HepG2 (cell line): ENCODE data around the gene TSPAN5. TPM values are rescaled to one million over a fixed set of nuclear protein-coding genes. Genes with fewer than 3 reads are reported as not detected.

Source experiments
- ATAC-seq: fragments of 200-7000 bp; cut with Tn5 transposase; 3 replicates; pipeline ENCODE4 v1.9.1; 2020; ENCODE audit warnings: mild to moderate bottlenecking, moderate library complexity
- BruUV-seq: library from RNA; stranded (reverse); fragments of 400-500 nt; replicated peaks from 2 replicates; lab custom pipeline; 2021; lab: Mats Ljungman, UMichigan
- CTCF ChIA-PET: fragments of 300-600 bp; formaldehyde crosslinking; extraction: SDS; loops from one replicate; lab custom pipeline; 2021; ENCODE audit warnings: low total read pairs, inconsistent platforms, low intra/inter-chr PET ratio; lab: Yijun Ruan, JAX
- POLR2A ChIA-PET: fragments of 350-600 bp; sonication (Branson Sonifier 250); formaldehyde crosslinking; loops from one replicate; lab custom pipeline; 2020; ENCODE audit warnings: antibody characterized with exemption, inconsistent platforms; lab: Yijun Ruan, JAX
- DNase-seq: peaks from one replicate; pipeline ENCODE4 v3.0.0-alpha.2; 2015; ENCODE audit warnings: low spot score
- FAIRE-seq: peaks from 3 replicates; lab custom pipeline; 2011; peaks lifted over from hg19 to GRCh38; lab: Jason Lieb, UNC
- H2AFZ ChIP-seq: one replicate; pipeline ENCODE4 v1.6.1; 2011; ENCODE audit warnings: low read length, inconsistent platforms
- H3K27ac ChIP-seq: fragments of 300-600 bp; 3 replicates; pipeline ENCODE4 v1.8.0; 2011; ENCODE audit warnings: mixed run types, mild to moderate bottlenecking, mixed read lengths, low read length, inconsistent platforms; ENCODE audit not compliant: insufficient read depth; ENCODE audit errors: extremely low read length
- H3K27me3 ChIP-seq, 2 experiments: fragments of 200-600 bp in 1 of 2; 2 replicates in 1 of 2; 3 replicates in 1 of 2; pipeline versions ENCODE4 v1.6.0 to v1.8.0; 2011; ENCODE audit warnings: low read length in 2 of 2, mild to moderate bottlenecking in 2 of 2, moderate library complexity in 2 of 2, inconsistent platforms in 1 of 2; ENCODE audit not compliant: insufficient read depth in 2 of 2, control insufficient read depth in 1 of 2
- H3K36me3 ChIP-seq, 2 experiments: fragments of 200-600 bp in 1 of 2; replicated peaks in 1 of 2; 2 replicates in 1 of 2; 3 replicates in 1 of 2; pipeline versions ENCODE4 v1.5.1 to v1.8.0; 2011; ENCODE audit warnings: low read length in 2 of 2, inconsistent platforms in 1 of 2; ENCODE audit not compliant: insufficient read depth in 2 of 2, control insufficient read depth in 1 of 2
- H3K4me1 ChIP-seq: 2 replicates; pipeline ENCODE4 v1.5.1; 2012; ENCODE audit warnings: low read length, inconsistent platforms; ENCODE audit not compliant: insufficient read depth
- H3K4me2 ChIP-seq: 2 replicates; pipeline ENCODE4 v1.6.0; 2011; ENCODE audit warnings: low read depth, low read length, inconsistent platforms
- H3K4me3 ChIP-seq, 3 experiments: fragments of 200-600 bp in 1 of 3; sonication (generic), shearing (Covaris generic) in 1 of 3; replicated peaks in 1 of 3; 2 replicates each; pipeline ENCODE4 v1.5.1; 2011 to 2016; ENCODE audit warnings: low read length in 3 of 3, inconsistent platforms in 2 of 3, low read depth in 2 of 3, mild to moderate bottlenecking in 2 of 3, control low read depth in 1 of 3, mixed read lengths in 1 of 3; ENCODE audit not compliant: insufficient read depth in 1 of 3
- H3K79me2 ChIP-seq: one replicate; pipeline ENCODE4 v1.6.1; 2011; ENCODE audit warnings: low read length, inconsistent platforms; ENCODE audit not compliant: insufficient read depth
- H3K9ac ChIP-seq: 2 replicates; pipeline ENCODE4 v1.6.0; 2011; ENCODE audit warnings: mild to moderate bottlenecking, low read depth, low read length, inconsistent platforms; ENCODE audit not compliant: insufficient read depth
- H3K9me3 ChIP-seq: 2 replicates; pipeline ENCODE4 v1.5.1; 2012; ENCODE audit warnings: mild to moderate bottlenecking, low read length
- H4K20me1 ChIP-seq: 2 replicates; pipeline ENCODE4 v1.6.0; 2011; ENCODE audit warnings: inconsistent platforms, mild to moderate bottlenecking, low read length, moderate library complexity; ENCODE audit not compliant: insufficient read depth
- EEA1 ChIP-seq: sonication (generic); formaldehyde crosslinking; IDR thresholded peaks from 2 replicates; pipeline ENCODE4 v1.5.1; 2020; ENCODE audit warnings: mild to moderate bottlenecking, missing genetic modification reagents, borderline replicate concordance
- NCOA5 ChIP-seq: sonication (generic); formaldehyde crosslinking; IDR thresholded peaks from 2 replicates; pipeline ENCODE4 v1.4.0; 2020; ENCODE audit warnings: missing genetic modification reagents
- NR1H2 ChIP-seq: sonication (generic); formaldehyde crosslinking; IDR thresholded peaks from 2 replicates; pipeline ENCODE4 v1.8.1; 2022; ENCODE audit warnings: low read depth, missing genetic modification reagents, borderline replicate concordance
- TFAP4 ChIP-seq: sonication (generic); IDR thresholded peaks from 2 replicates; pipeline ENCODE4 v1.6.1; 2016; ENCODE audit warnings: low read depth, borderline replicate concordance
- ZBTB25 ChIP-seq: IDR thresholded peaks from 2 replicates; pipeline ENCODE4 v1.6.1; 2018; ENCODE audit warnings: missing genetic modification reagents
- ZBTB39 ChIP-seq: sonication (generic); formaldehyde crosslinking; IDR thresholded peaks from 2 replicates; pipeline ENCODE4 v1.5.0; 2020; ENCODE audit warnings: missing genetic modification reagents
- ZNF430 ChIP-seq: sonication (generic); formaldehyde crosslinking; IDR thresholded peaks from 2 replicates; pipeline ENCODE4 v1.9.0; 2021; ENCODE audit warnings: mild to moderate bottlenecking, missing genetic modification reagents
- ZNF737 ChIP-seq: sonication (generic); formaldehyde crosslinking; IDR thresholded peaks from 2 replicates; pipeline ENCODE4 v1.5.0; 2020; ENCODE audit warnings: missing genetic modification reagents, mild to moderate bottlenecking, borderline replicate concordance
- WGBS: methylation state at CpG from one replicate; pipeline ENCODE4 v1.1.6; 2017; ENCODE audit warnings: low lambda C conversion rate; 5-methylcytosine and 5-hydroxymethylcytosine counted together
- in situ Hi-C: cut with HindIII; loops from 2 replicates; pipeline ENCODE4 v1.10.0; 2017; ENCODE audit warnings: low pct_unique_long_range_greater_than_20kb; ENCODE audit not compliant: extremely low pct_ligation_motif_present
- intact Hi-C: fragments of 100-400 bp; cut with micrococcal nuclease; formaldehyde crosslinking; loops from one replicate; pipeline ENCODE4 v1.10.0; 2022; ENCODE audit not compliant: unreplicated experiment
- polyA plus RNA-seq, 8 experiments: library from polyadenylated mRNA; depleted of rRNA in 3 of 8; stranded (reverse) in 7 of 8; unstranded in 1 of 8; fragments of >200 nt; fragmentation: Illumina TruSeq in 4 of 8; extraction: Trizol in 4 of 8; gene quantifications; 2 replicates each; pipeline versions ENCODE4 v1.2.1 to v1.2.3, GENCODE V29; 2011 to 2016; ENCODE audit warnings: low read depth in 4 of 8, missing spikeins in 1 of 8, mixed read lengths in 1 of 8; ENCODE audit not compliant: insufficient read depth in 1 of 8
- total RNA-seq, 5 experiments: library from RNA; depleted of rRNA; stranded (reverse); fragments of >200 nt; fragmentation: Illumina TruSeq; extraction: Trizol; gene quantifications; 2 replicates each; pipeline ENCODE4 v1.2.3, GENCODE V29; 2016; ENCODE audit warnings: low read depth in 1 of 5
- TF ChIP-seq, protein P1 (sequence below): sonication (generic); formaldehyde crosslinking; IDR thresholded peaks from 2 replicates; pipeline ENCODE4 v1.8.0; 2023; ENCODE audit warnings: mild to moderate bottlenecking, missing genetic modification reagents
- TF ChIP-seq, protein P2 (sequence below): sonication (generic); formaldehyde crosslinking; IDR thresholded peaks from 2 replicates; pipeline ENCODE4 v1.4.0; 2020; ENCODE audit warnings: mild to moderate bottlenecking, missing genetic modification reagents
- TF ChIP-seq, protein P3 (sequence below): sonication (generic); formaldehyde crosslinking; IDR thresholded peaks from 2 replicates; pipeline ENCODE4 v1.4.0; 2020; ENCODE audit warnings: missing genetic modification reagents, low read depth, mild to moderate bottlenecking, borderline replicate concordance
- TF ChIP-seq, protein P4 (sequence below): conservative IDR thresholded peaks from 2 replicates; pipeline ENCODE4 v1.6.1; 2018; ENCODE audit warnings: missing genetic modification reagents
- TF ChIP-seq, protein P5 (sequence below): IDR thresholded peaks from 2 replicates; pipeline ENCODE4 v1.6.1; 2016

The TSPAN5 gene
- total and polyA plus RNA-seq, 2 of the 13 experiments (the other 11 are each of a cell fraction or from before 2014, with no cell fraction given), result 0.20 to 0.53 TPM

DNA sequence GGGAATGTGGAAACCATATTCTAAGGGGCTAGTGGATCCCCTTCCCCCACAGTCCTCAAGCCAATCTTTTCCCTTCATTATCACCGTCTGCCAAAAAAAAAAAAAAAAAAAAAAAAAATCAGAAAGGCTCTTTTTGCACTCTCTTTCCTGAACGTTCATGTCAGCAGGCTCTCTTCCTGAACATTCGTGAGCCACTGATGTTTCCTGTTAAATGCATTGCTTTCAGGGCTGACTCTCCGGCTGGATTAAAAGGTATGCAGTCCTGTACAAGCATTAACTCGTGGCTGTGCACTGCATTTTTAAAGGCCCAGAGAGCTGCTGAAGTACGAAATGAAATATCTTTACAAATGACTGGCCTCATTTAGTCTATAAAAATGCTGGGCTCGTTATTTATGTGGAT lies 34.0 kb upstream of the TSPAN5 start (continued):
- no peak for TF ChIP-seq NR1H2
- TF ChIP-seq ZNF430 (CRISPR knock-in tag), result no peak
- TF ChIP-seq ZNF737 (CRISPR knock-in tag), result no peak
- TF ChIP-seq, all 625 proteins: peak for 0

DNA sequence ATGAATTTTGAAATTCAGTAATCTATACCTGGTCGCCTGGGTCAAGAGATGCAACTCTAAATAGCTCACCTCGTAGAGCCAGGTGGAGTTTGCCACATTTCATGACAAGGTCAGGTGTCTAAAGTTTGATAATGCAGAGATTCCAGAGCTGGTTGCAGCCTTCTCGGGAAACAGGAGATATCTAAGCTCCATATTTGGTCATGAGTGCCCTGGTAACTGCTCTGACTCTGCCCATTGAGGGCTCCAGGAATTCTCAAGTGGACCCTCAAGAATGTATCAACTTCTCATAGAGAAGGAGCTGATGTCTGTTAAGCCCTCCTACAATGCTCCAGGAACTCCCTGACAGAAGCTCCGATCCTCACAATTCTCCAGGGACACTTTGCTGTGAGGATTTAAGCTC lies 33.2 kb upstream of the TSPAN5 start:
- no peaks in the 10 kb centered on the region for H3K4me1 ChIP-seq
- H4K20me1 ChIP-seq, result no peaks in the 10 kb centered on the region
- no peak overlapping the region for H3K9ac ChIP-seq
- no peak for DNase-seq
- no peak for TF ChIP-seq NCOA5 (CRISPR knock-in tag)
- TF ChIP-seq, protein P1, sequence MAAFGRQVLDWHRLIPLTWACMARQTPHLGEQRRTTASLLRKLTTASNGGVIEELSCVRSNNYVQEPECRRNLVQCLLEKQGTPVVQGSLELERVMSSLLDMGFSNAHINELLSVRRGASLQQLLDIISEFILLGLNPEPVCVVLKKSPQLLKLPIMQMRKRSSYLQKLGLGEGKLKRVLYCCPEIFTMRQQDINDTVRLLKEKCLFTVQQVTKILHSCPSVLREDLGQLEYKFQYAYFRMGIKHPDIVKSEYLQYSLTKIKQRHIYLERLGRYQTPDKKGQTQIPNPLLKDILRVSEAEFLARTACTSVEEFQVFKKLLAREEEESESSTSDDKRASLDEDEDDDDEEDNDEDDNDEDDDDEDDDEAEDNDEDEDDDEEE (CRISPR knock-in tag), result no peak
- TF ChIP-seq ZBTB39 (CRISPR knock-in tag), result no peak
- no peak for TF ChIP-seq TFAP4
- no peak for TF ChIP-seq EEA1 (CRISPR knock-in tag)
- TF ChIP-seq, protein P2, sequence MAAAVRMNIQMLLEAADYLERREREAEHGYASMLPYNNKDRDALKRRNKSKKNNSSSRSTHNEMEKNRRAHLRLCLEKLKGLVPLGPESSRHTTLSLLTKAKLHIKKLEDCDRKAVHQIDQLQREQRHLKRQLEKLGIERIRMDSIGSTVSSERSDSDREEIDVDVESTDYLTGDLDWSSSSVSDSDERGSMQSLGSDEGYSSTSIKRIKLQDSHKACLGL (CRISPR knock-in tag), result no peak
- TF ChIP-seq, protein P3, sequence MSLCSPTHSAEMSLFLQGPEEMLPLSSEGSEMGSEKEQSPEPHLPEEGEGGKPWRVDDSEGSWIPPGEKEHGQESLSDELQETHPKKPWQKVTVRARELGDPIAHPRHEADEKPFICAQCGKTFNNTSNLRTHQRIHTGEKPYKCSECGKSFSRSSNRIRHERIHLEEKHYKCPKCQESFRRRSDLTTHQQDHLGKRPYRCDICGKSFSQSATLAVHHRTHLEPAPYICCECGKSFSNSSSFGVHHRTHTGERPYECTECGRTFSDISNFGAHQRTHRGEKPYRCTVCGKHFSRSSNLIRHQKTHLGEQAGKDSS (CRISPR knock-in tag), result no peak
- no peak for TF ChIP-seq ZBTB25
- TF ChIP-seq, protein P4, sequence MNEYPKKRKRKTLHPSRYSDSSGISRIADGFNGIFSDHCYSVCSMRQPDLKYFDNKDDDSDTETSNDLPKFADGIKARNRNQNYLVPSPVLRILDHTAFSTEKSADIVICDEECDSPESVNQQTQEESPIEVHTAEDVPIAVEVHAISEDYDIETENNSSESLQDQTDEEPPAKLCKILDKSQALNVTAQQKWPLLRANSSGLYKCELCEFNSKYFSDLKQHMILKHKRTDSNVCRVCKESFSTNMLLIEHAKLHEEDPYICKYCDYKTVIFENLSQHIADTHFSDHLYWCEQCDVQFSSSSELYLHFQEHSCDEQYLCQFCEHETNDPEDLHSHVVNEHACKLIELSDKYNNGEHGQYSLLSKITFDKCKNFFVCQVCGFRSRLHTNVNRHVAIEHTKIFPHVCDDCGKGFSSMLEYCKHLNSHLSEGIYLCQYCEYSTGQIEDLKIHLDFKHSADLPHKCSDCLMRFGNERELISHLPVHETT, result no peak
- TF ChIP-seq, protein P5, sequence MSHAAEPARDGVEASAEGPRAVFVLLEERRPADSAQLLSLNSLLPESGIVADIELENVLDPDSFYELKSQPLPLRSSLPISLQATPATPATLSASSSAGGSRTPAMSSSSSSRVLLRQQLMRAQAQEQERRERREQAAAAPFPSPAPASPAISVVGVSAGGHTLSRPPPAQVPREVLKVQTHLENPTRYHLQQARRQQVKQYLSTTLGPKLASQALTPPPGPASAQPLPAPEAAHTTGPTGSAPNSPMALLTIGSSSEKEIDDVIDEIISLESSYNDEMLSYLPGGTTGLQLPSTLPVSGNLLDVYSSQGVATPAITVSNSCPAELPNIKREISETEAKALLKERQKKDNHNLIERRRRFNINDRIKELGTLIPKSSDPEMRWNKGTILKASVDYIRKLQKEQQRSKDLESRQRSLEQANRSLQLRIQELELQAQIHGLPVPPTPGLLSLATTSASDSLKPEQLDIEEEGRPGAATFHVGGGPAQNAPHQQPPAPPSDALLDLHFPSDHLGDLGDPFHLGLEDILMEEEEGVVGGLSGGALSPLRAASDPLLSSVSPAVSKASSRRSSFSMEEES (CRISPR knock-in tag), result no peak
- H3K4me3 ChIP-seq, result no peak overlapping the region
- in situ Hi-C loops (no loop called here), intact Hi-C loops (no loop called here)
- H2AFZ ChIP-seq, result no peak overlapping the region
- no peak overlapping the region for H3K4me2 ChIP-seq
- ChIA-PET CTCF (no interaction called here), POLR2A (no interaction called here)
- no peak overlapping the region for H3K27ac ChIP-seq
- H3K36me3 ChIP-seq, result no peaks in the 10 kb centered on the region
- WGBS, result 3% methylated on average over 3 of the region's 4 CpGs
- ATAC-seq, result no peak
- H3K9me3 ChIP-seq, result no peaks in the 10 kb centered on the region
- no peak for FAIRE-seq
- BruUV-seq, result no TSS peak
- H3K79me2 ChIP-seq, result no peaks in the 10 kb centered on the region
- H3K27me3 ChIP-seq, result no peaks in the 10 kb centered on the region; a peak in 1 of 5 replicates
